NCI-H1930 (cell line): ENCODE results near the gene CDH6.
A peak's percentile ranks its signal among the peaks of the same experiment; 100 is the strongest.

Source experiments
- DNase-seq, 2 experiments: peaks; one replicate each; lab custom pipeline; 2025; lab: John Stamatoyannopoulos, UW

Gene CDH6

DNA sequence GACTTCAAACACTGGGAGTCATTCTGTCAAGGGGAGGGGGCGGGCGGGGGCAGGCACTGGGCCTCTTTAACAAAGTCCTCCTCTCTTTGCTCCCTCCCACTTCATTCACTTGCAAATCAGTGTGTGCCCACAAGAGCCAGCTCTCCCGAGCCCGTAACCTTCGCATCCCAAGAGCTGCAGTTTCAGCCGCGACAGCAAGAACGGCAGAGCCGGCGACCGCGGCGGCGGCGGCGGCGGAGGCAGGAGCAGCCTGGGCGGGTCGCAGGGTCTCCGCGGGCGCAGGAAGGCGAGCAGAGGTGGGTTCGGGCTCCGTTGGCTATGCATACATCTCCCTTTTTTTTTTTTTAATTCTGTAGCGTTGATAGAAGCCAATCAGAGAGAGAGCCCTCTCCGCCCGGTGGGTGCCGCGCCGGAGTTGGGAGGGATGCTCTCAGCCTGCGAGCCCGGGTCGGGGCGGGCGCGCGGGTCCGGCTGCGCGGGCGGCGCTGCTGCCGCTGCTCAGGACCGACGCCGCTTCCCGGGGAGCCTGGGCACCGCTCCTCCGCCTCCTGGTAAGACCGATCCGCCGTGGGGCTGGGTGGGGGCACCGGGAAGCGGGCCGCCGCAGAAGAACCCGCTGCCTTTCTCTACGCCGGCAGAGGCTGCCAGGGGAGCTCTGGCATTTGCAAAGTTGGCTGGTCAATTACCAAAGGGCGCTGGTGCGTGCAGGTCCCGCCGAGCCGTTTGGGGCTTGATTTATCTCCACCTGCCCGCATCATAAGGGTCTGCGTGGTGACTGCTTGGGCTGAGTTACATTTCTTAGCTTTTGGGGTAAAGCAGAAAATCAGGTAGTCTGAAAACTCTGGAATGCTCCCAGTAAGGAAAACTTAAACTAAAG lies at the start of gene CDH6:
CDH6 (plus strand) TSS at position 96 of the 877 bp plus-strand sequence. CDS start 73,788 bp downstream, outside the sequence.
- DNase-seq, result peak; percentile 64 to 65

DNA sequence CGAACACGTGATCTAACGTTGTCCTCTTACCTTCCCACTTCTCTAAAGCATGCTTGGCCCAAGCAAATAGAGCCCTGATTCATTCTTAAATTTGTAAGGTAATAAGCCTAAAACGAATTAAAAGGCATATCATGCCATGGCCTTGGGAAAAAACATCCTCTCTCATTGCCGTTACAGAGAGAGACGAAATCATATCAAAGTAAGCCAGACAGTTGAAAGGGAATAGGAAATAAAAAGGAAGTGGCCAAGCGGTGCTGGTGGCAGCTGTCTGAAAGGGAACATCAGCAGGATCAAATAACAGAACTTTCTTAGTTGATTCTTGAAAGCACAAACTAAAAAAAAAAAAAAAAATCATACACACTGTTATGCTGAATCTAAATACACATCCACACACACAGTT lies 49.1 kb upstream of the CDH6 start:
- DNase-seq, result no peak

DNA sequence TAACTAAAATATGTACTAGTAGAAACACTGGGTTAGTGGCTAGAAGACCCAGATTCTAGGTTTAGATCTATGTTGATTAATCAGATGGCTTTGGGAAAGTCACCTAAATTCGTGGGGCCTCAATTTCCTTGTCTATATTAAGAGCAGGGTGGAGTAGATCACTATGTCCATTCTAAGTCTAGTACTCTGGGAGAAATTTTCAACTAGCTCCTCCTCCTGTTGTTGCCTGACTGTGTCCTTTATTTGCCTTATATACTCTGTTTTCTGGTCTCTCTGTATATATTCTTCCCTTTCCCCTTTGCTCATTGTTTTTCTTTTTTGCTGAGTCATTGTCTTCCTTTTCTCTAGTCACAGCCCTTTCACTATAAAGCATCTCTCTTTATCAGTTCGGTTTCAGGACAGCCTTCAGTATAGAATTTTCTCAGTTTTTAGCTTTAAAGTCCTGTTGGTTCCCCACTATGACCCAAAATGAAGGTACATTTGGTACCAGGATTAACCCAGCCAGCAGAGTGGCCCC lies 44.5 kb upstream of the CDH6 start:
- DNase-seq, result no peak

DNA sequence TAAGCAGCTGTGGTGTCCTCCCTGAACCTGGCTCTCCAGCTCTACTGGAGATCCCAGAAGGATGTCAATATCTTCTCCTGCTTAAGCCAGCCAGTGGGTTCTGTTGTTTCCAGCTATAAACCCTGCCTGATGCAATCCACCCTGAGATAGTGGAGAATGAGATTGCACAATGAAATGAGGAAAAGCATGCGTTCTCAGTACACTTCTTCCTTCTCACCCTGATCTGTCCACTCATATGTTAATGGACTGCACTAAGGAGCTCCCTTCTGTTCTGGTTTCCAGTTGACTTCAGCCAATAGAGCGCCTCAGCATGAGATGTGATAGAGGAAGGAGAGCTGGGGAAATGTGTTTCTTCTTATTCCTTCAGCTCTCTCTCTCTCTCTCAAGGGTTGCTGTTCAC lies 40.0 kb upstream of the CDH6 start:
- no peak for DNase-seq

DNA sequence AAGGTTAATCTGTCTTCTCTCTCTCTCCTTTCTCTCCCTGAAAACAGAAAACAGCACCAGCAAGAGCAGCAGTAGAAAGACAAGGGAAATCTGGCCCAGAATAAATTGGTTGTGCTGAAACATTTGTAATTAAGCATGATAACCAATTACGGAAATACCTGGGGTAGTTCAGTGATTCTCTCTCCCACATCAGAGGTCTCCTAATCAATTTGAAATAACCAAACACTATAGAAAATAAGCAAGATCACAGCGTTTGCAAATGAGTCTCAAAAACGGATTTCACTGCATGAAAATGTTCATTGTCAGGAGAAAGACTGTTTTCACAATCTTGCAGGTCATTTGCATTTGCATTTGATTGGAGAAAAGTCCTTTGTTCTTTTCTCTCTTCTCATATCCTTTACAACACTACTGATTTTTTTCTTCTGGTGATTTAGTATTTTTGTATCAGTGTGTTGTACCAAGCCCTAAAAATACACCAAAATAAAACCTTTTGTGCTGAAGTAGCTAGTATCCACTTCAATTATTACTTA lies 36.8 kb upstream of the CDH6 start:
- DNase-seq, result no peak

DNA sequence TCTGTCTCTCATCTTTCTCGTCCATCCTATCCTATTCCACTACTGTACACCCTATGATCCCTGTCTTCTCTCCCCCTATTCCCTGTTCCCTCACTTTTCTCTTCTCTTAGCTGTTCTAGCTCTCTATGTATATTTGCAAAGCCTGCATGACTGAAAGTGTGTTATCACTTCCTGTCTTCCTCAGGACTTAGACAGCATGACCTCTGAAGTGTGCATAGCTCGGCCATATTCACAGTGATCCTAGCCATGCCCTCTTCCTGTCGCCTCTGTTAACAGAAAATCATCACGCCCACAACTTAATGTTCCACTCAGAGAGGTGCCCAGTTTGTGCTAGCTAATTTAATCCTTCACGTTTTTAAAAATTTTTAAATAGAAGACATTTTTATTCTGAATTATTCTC lies 35.8 kb upstream of the CDH6 start:
- no peak for DNase-seq

DNA sequence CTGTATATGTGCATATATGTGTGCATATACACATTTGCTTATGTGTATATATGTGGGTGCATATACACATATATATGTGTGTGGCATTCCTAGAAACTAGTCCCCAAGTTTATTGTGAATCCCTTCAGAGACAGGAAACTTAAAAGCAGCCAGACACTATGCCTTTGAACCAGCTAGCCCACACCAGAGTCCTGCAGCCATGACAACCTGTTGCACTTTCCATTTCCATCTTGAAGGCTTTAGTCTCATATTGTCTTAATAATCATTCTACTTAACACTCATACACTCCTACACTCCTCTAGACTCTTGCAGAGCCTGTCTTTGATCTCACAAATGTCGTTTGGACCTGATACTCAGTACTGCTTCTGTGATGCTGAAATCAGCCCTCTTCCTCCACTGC lies 34.8 kb upstream of the CDH6 start:
- DNase-seq, result no peak

DNA sequence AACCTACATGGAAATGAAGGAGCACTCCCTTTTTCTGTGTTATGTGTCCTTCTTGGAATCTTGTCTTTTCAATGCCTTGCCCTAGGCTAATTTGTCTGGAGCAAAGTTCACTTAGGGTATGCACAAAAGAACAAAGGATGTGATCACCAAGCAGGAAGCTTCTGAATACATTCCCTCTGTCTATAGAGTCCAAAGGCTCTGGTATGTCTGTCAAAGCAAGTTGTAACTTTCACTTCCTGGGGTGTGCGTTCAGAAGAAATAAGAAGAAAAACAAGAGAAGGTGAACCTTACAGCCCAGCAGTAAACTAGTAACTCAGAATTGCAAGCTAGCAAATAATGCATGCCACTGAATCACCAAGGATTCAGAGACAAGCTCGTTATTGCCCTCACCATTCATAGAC lies 31.7 kb upstream of the CDH6 start:
- DNase-seq, result no peak

DNA sequence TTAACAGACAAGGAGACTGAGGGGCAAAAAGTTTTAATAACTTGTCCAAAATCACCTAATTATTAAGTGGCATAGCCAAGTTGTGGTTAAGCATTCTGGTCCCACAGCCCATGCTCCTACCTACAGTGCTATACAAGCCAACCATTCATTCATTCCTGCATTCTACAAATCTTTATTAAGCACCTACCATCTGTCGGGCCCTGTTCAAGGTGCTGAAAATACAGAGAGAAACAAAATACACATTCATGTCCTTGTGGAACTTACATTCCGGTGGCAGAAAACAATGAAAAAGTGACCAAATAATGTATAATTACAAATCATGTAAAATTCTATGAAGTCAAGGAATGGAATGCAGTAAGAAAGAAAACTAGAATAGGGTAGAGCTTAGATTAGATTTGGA lies 27.8 kb upstream of the CDH6 start:
- DNase-seq, result no peak

DNA sequence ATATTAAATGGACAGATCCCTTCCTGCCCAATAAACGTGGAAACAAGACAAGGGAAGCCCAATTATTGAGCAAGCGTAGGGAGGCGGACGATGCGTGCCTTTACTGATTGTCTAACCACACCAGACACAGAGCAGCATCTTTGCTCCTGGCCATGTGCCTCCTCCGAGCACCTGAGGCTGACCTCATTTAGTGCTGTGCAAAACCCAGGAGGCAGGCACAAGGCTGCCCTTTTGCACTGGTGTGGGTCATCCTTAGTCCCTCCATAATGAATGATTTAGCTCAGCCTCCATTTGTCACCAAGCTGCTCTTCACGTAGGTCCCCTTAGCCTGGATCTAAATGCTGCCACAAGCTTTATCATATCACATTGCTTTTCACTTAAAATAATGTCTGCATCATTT lies 24.1 kb upstream of the CDH6 start:
- no peak for DNase-seq

DNA sequence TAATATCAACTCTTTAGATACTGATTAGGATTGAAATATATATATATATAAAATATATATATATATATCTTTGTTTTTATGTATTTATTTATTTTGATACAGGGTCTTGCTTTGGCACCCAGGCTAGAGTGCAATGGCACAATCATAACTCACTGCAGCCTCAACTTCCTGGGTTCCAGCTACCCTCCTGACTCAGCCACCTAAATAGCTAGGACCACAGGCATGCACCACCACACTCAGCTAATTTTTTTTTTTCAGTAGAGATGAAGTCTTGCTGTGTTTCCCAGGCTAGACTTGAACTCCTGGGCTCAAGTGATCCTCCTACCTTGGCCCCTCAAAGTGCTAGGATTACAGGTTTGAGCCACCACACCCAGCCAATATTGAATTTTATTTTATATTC lies 20.6 kb upstream of the CDH6 start:
- no peak for DNase-seq

DNA sequence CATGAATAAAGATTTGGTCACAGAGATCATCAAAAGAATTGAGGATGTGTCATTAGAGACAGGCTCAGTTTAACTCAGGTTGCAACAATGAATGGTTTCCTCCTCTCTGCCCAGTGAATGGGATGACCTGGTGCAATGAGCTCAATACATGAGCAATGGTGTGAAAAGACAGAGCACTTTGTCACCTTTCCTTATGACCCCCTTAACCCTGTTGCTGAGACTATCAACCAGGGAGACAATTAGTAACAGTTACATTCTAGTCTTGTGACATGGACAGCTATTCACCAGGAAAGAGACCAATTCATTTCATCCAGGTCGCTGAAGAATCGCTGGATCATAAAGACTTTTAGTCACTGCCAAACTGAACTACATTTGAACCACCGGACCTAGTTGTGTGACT lies 19.9 kb upstream of the CDH6 start:
- no peak for DNase-seq

DNA sequence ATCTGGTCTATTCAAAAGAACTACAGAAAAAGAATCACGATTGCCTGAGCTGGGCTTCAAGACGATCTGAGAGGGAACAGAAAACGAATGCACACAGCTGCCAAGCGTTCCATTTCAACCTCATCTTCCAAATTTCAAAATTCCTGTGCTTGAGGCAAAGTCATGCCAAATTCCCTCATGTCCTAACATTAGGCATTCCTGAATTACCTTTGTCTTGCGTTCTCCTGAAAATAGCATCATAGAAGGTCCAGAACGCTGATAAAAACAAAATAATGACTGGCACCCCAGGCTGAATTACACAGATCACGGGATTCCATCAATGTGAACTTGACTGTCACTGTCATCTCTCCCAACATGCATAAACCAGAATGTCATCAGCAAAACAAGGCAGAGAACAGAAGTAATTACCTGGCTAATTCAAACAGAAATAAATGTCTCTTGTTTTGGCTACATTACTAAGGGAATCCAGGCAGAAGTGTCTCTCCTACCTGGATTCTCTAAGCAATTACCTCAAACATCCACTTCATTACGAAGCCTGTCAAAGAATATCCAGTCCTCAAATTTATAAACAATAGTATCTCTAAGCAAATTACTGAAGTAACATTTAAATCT lies 12.0 kb upstream of the CDH6 start:
- no peak for DNase-seq

DNA sequence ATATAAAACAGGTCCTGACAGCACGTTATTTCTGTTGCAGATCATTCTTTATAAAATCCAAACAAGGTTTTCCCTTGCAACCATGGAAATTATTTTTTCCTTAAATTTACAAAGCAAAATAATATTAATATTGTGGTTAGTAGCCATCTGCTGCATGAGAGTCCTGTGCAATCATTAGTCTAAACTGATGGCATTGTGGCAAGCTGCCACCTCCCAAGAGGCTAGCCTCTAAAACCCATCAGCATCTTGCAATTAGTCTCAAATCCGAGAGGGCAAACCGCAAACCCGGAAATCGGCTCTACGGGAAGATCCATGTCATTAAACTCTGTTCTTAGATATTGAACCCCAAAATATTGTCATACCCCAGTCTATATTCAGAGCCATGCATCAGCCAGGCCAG lies 11.3 kb upstream of the CDH6 start:
- DNase-seq, result no peak

DNA sequence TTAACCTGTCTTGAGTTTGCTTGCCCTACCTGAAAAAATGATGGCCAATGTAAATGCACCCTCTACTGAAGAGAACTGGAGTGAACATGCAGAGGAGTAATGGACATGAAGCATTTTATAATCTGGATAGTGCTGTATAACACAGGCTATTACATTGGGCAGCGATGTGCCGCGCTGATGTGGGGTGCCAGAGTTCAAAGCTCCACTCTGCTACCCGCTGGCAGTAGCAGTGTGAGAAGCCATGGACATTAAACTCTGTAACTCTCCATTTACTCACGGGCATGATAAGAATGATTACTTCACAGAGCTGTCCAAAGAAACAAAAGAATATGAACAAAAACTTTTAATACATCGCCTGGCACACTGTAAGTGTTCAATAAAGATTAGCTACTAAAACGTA lies 7.5 kb upstream of the CDH6 start:
- no peak for DNase-seq

DNA sequence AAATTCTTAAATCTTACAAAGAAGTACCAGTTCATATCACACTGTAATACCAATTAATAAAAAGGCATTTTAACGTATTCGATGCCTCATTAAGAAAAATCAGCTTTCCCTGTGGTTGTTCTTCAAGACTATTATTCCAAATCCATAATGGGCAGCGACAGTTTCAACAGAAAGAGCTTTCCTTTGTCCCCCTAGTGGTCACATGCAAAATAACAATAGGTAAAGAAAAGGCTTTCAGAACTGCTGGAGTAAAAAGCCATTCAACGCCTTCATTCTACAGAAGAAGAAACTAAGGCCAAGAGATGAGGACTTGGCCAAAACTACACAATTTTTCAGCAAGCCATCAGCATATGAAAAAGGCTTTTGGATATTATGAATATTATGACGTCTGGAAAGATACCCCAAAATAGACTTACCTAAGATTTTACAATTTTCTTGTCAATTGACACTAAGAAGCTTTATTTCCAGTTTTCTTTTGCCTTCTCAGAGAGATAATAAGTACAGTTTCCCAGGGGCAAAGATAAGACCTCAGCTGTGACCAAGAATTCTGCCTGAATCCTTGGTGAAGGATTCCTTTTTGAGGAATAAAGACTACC lies 6.7 kb upstream of the CDH6 start:
- DNase-seq, result peak in 1 of 2 experiments; percentile 34

DNA sequence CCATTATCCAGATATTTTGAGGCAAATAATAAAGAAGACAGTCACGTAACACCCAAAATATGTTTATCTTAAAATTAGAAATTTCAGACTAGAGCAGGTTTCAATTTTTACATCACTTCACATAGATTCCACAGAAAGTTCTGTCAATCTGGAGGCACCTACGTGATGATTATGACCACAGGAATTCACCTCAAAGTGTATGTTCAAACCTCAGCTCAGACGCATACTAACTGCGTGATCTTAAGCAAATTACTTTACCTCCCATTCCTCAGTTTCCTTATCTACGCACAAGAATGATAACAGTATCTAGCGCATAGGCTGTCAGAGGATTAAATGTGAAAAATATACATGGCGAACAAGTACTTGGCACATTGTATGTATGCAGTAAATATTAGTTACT lies 5.9 kb upstream of the CDH6 start:
- DNase-seq, result no peak

DNA sequence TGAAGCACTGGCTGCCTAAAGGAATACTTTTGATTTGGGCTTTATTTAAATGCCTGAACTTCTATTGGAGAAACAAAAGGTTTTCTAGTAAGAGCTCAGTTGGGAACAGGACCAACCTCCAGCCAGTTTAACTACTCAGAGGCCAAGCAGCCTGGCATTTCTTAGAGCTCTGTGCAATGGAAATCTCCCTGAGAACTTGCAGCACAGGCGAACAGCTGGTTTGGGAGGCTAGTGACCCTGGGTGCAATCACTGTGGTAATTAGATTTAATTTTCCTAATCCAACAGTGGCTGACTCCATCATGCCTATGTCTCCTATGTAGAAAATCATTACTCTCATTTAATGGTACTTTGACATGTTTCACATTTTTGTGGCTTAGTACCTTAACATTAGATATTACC lies 1.0 kb upstream of the CDH6 start:
- DNase-seq, result no peak

DNA sequence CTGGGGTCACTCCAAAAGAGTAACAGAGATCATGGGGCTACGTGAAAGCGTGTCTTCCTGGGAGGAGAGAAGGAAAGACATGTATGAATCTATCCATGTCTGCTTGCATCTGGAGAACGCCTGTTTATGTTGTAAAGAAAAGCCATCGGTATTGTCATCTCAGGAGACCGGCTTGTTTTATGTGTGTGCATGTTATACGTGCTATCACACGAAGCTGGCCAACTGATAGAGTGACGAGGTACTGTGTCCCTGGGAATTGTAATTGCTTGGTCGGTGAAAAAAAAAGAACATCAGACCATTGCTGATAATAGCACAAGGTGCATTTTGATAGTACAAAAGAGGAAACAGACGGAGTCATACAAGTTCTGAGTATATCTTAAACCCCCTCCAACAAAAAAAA lies 370 bp upstream of the CDH6 start:
- no peak for DNase-seq

DNA sequence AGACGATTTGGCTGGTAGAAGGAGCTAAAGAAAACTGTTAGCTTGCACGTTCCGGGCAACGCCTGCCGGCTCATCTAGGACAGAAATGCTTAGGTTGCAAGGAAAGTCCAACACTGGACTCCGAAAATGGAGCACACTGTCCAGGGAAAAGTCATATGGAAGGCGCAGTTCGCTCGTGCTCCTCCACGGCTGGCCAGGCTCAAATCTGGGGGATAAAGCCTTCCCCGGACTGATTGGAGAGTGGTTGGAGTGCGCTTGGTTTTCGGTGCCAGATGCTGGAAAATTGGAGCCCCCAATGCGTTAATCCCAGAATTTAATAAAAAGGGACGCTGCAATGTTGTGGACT lies 955 bp downstream of the CDH6 start:
- DNase-seq, result no peak

DNA sequence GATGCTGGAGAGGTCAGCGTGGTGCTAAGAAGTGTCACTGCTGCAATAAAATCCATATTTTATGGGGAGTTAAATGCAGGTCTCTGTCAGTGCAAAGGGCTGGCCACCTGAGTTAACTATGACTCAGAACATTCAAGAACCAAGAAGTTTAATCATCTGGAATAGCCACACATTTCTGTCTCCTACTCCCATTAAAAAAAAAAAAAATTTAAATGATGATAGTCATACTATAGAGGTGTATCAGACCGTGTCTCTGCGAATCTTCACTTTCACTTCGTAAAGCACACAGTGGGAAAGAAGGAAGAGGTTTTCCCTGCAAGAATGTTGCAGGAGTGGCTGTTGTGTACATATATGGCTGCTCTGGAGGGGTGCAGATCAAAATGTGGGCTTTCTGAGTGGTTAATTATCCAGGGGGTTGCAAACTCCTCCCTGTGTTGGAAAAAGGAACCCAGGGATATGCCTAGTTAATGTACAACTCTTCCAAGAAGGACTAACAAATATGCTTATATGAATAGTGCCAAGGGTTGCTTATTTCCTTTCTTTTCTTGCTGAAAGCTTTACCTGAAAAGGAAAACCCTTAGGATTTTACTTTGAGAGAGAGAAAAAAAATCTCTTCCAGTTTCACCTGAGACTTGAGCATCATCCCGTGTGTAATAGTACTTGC lies 1.5 kb downstream of the CDH6 start:
- DNase-seq, result no peak

DNA sequence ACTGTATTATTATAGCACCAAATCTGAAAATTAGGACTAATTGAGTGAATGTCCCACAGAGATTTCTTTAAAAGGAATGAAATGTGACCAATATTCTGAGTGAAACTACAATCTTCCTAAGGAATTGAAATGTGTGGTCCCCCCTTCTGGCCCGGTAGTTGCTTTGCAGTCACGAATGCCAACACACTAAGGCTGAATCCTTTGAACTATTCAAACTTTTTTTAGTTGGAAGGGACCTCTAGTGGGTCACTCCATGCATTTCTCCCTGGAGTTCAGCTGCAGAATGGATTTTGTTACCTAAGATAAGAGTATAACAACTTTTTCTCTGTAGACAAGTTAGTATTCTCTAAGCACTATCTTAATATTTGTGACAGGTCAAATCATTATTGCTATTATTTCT lies 2.8 kb downstream of the CDH6 start:
- DNase-seq, result no peak
